Muscle of leg (tissue), 11 donors: Measurements from ENCODE around the gene MMP28. TPM values are rescaled to one million over a fixed set of nuclear protein-coding genes. Genes with fewer than 3 reads are reported as not detected.
"Not testable (repeated sequence)": the region's sequence is repeated elsewhere in the genome, so short reads cannot be mapped to it uniquely, and the experiment has no call there.

Experiments used
- DNase-seq: peaks from one replicate; pipeline ENCODE4 v3.0.0; 2013
- H3K27ac ChIP-seq: one replicate; pipeline ENCODE4 v1.5.1; 2013; ENCODE audit warnings: mild to moderate bottlenecking, low read length, control low read depth
- H3K27me3 ChIP-seq: one replicate; pipeline ENCODE4 v1.6.1; 2013; ENCODE audit warnings: low read length; ENCODE audit not compliant: control insufficient read depth, insufficient read depth
- H3K36me3 ChIP-seq: one replicate; pipeline ENCODE4 v1.6.1; 2013; ENCODE audit warnings: low read length; ENCODE audit not compliant: control insufficient read depth, insufficient read depth
- H3K4me1 ChIP-seq: one replicate; pipeline ENCODE4 v1.6.1; 2013; ENCODE audit warnings: low read length; ENCODE audit not compliant: control insufficient read depth, insufficient read depth
- H3K4me3 ChIP-seq: one replicate; pipeline ENCODE4 v1.5.1; 2013; ENCODE audit warnings: low read length, control low read depth
- H3K9me3 ChIP-seq: replicated peaks from 2 replicates; pipeline ENCODE4 v1.6.1; 2013; ENCODE audit warnings: low read depth, low read length; ENCODE audit not compliant: control insufficient read depth
- WGBS: methylation state at CpG from one replicate; pipeline ENCODE4 v1.1.5; 2013; ENCODE audit warnings: missing lambda C conversion rate; ENCODE audit not compliant: insufficient coverage; 5-methylcytosine and 5-hydroxymethylcytosine counted together
- polyA plus RNA-seq, 8 donors: library from polyadenylated mRNA; unstranded; fragments of 120-200 nt; gene quantifications; one replicate each; pipeline versions ENCODE4 v1.2.1 to v1.2.3, GENCODE V29; 2013; ENCODE audit warnings: inconsistent platforms in 1 of 8, low replicate concordance in 1 of 8; ENCODE audit not compliant: insufficient read length in 8 of 8, insufficient read depth in 1 of 8
- total RNA-seq: library from RNA; stranded (reverse); fragments of 120-200 nt; gene quantifications from one replicate; pipeline ENCODE4 v1.2.4, GENCODE V29; 2013

The MMP28 gene
- total and polyA plus RNA-seq, 9 donors, result 1.9 to 4.3 (median 3.5) TPM

- no peak for DNase-seq
- Histone ChIP-seq H3K9me3 (no peaks in the 10 kb centered on the region), H3K27ac (no peak within 1 kb of the TSS), H3K4me1 (no peaks in the 10 kb centered on the region), H3K36me3 (no peaks in the 10 kb centered on the region), H3K4me3 (no peak within 1 kb of the TSS), H3K27me3 (peaks cover 37% of the 10 kb centered on the region)
- 29% methylated on average over 6 of the region's 9 CpGs for WGBS
Measured at GRCh38 chr17:35752945-35753764, 42.3 kb downstream of the MMP28 start, which contains the start of gene GAS2L2. TSS of gene GAS2L2 (minus strand) at chr17:35753239. CDS start at chr17:35752850, 389 bp downstream.

DNA sequence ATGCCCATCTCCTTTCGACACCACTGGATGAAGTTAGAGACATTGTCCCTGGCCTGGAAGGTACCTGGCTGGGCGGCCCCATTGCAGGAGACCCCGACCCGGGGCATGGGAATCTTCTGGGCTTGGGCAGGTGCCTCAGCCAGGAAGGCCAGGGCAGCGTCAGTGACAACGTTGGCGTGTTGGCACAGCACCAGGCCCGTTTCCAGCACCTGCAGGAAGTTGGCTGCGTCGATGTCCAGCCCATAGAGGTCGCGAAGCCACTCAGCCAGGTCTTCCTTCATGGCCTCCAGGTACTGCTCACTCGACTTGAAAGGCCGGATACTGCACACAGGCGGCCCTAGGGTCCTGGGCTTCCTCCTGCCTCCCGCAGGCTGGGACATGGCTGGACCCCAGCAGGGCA lies 43.0 kb downstream of the MMP28 start:
- H3K27me3 ChIP-seq, result peaks cover 37% of the 10 kb centered on the region
- WGBS, result 63% methylated on average over 16 of the region's 16 CpGs
- no peak overlapping the region for H3K27ac ChIP-seq
- H3K36me3 ChIP-seq, result no peaks in the 10 kb centered on the region
- H3K4me3 ChIP-seq, result no peak overlapping the region
- H3K9me3 ChIP-seq, result no peaks in the 10 kb centered on the region
- H3K4me1 ChIP-seq, result no peaks in the 10 kb centered on the region
- no peak for DNase-seq

DNA sequence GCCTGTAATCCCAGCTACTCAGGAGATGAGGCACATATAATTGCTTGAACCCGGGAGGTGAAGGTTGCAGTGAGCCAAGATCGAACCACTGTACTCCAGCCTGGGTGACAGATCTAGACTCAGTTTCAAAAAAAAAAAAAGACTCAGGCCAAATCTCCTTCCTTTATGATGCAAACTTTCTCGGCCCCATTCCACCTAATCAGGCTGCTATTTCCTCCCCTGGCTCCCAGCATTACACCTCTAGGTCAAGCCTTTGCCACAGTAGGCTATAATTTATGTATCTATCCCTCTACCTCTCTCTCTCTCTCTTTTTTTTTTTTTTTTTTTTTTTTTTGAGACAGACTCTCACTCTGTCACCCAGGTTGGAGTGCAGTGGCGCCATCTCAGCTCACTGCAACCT lies 43.9 kb downstream of the MMP28 start:
- H3K27me3 ChIP-seq, result peaks cover 37% of the 10 kb centered on the region
- 100% methylated on average over 2 of the region's 4 CpGs for WGBS
- H3K36me3 ChIP-seq, H3K4me1 ChIP-seq, H3K4me3 ChIP-seq, H3K27ac ChIP-seq, H3K9me3 ChIP-seq, DNase-seq: not testable (repeated sequence)

DNA sequence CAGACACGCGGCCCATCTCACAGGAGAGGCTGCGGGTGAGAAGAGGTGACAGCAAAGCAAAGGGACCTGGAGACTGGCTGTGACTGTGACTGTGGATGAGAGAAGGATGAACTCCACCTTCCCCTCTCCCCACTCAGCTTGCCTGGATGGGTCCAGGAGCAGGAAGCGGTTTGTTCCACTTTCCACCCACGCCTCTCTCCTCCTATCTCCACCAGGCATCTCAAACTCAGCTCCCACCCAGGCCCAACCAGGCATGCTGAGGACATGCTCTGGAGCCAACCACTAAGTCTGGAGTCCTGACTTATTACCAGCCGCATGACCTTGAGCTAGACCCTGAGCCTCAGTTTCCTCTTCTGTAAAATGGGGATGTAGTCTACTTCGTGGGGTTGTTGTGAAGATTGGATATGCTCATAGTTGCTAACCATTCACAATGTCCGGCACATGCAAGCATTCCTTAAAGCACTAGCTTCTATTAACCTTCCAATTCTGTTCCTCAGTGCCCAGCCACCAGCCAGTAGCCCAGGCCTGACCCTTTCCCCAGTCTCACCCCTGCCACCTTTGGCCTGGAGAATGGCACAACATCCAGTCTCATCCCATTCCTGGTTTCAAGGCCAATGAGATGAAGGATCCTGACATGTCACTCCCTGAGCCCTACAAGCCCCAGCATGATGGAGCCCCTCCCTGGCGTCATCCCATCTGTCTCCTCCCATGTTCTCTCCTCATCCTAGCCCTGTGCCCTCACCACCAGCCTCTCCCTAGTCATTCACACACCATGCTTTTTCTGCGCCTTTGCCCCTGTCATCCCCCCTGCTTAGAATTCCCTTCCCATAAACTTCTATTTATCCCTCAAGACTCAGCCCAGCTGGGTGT lies 44.7 kb downstream of the MMP28 start:
- H3K9me3 ChIP-seq, result no peaks in the 10 kb centered on the region
- H3K36me3 ChIP-seq, result no peaks in the 10 kb centered on the region
- H3K4me3 ChIP-seq, result no peak overlapping the region
- H3K27ac ChIP-seq, result no peak overlapping the region
- WGBS, result 73% methylated on average over 3 of the region's 10 CpGs
- H3K4me1 ChIP-seq, result no peaks in the 10 kb centered on the region
- H3K27me3 ChIP-seq, result peaks cover 40% of the 10 kb centered on the region
- DNase-seq, result no peak

DNA sequence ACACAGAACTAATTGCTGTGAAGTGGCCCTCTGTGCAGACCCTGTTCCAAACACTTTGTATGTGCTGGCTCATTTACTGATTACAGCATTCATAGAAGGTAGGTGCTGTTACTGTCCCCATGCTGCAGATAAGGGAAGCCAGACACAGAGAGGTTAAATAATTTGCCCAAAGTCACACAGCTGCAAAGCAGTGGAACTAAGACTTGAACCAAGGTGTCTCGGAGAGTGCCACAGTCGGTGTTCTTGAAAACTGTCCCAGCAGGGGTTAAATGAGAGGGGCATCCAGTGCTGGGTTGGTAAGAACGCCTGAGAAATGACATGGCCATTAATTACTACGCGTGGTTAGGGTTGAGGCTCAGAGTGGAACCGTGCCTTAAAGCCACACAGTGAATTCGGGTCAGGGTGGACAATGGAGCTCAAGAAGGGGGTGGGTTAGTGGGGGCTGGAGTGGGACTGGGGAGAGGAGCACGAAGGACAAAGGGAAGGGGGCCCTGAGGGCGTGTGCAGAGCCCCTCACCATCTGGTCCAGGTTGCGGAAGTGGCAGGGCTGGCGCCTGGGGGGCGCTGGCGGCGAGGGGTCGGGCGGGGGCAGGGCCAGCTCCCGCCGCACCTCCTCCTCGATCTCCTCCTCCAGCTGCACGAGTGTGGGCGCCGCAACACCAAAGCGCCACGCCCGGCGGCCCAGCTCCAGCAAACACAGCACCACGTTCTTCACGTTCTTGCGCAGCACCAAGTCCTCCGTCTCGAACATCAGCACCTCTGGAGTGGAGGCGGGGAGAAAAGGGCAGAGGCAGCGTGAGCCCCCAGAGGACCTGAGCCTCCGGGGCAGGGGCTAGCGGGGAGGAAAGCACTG lies 45.7 kb downstream of the MMP28 start:
- DNase-seq, result no peak
- Histone ChIP-seq H3K27ac (no peak overlapping the region), H3K4me1 (no peaks in the 10 kb centered on the region), H3K9me3 (no peaks in the 10 kb centered on the region), H3K4me3 (no peak overlapping the region), H3K36me3 (no peaks in the 10 kb centered on the region), H3K27me3 (peaks cover 40% of the 10 kb centered on the region)
- 4% methylated on average over 22 of the region's 35 CpGs for WGBS

DNA sequence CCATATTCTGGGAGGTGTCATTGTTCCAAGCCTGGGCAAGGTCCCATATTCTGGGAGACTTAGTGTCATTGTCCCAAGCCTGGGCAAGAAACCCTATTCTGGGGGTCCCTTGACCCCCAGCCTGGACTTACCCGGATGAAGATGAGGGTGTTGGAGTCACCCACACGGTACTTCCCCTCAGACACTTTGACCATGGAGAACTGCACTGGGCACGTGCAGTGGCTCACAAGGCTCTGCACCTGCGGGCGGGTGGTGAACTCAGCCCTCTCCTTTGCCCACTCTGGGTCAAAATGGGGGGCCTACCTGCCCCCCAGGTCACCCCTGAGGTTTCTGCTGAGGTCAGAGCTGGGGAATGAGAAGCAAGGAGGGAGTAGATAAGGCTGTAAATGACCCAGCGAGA lies 46.5 kb downstream of the MMP28 start:
- DNase-seq, result no peak
- WGBS, result 88% methylated on average over 3 of the region's 6 CpGs
- Histone ChIP-seq H3K4me1 (no peaks in the 10 kb centered on the region), H3K9me3 (no peaks in the 10 kb centered on the region), H3K36me3 (no peaks in the 10 kb centered on the region), H3K4me3 (no peak overlapping the region), H3K27me3 (peaks cover 42% of the 10 kb centered on the region), H3K27ac (no peak overlapping the region)

DNA sequence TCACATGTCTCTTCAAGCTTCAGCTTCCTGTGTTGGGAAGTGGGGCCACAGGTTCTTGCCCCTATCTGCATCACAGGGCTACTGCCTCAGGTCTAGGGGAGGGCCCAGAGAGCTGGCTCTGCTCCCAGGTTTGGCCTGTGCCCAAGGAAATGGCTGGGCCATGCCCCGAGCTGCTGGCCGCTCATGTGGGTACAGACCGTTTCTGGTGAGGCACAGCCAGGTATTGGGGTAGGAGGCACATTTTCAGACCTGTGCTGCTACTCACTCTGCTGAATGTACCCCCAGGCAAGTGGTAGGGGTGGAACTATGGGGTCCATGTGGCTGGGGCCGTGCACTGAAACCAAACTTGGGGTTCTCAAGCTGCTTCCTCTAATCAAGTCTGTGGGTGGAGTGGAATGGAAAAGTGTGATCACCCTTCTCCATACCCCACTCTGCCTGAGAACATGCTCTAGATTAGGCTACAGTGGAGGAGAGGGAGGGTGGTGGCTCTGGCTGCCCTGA lies 47.0 kb downstream of the MMP28 start:
- H3K27me3 ChIP-seq, result peaks cover 46% of the 10 kb centered on the region
- no peaks in the 10 kb centered on the region for H3K4me1 ChIP-seq
- H3K9me3 ChIP-seq, result no peaks in the 10 kb centered on the region
- WGBS, result 48% methylated on average over 3 of the region's 4 CpGs
- H3K4me3 ChIP-seq, result no peak overlapping the region
- no peak overlapping the region for H3K27ac ChIP-seq
- DNase-seq, result no peak
- no peaks in the 10 kb centered on the region for H3K36me3 ChIP-seq

- H3K4me3 ChIP-seq, result no peak overlapping the region
- DNase-seq, result peak; percentile 80
- whole genome bisulfite sequencing, result 6% methylated on average over 6 of the region's 12 CpGs
- no peaks in the 10 kb centered on the region for H3K4me1 ChIP-seq
- H3K27ac ChIP-seq, result no peak overlapping the region
- H3K27me3 ChIP-seq, result peaks cover 50% of the 10 kb centered on the region
- no peaks in the 10 kb centered on the region for H3K9me3 ChIP-seq
- H3K36me3 ChIP-seq, result no peaks in the 10 kb centered on the region
Measured at GRCh38 chr17:35747540-35748017, 47.9 kb downstream of the MMP28 start.

DNA sequence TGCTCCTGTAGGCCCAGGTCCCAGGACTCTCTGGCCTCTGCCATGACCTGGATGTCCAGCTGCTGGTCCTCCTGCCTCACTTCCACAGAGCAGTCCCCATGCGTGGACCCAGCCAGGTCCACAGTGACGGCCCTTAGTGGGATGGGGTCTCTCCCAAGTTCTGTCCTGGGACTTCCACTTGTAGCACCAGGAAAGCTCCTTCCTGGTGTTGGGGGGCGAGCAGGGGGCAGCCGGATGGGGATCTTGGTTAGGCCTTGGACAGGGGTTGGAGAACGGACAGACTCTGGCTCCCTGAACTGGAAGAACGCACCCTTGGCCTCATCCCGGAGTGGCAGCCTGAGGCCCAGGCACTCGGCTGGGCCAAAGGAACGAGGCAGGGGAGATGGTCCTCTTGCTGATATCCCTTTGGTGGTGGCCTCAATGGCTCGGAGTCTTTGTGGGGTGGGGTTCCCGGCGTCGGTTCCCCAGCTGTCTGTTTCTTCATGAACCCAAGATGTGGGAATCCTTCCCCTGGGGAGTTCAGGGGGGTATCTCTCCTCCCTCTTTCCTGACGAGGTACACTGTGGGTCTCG lies 49.6 kb downstream of the MMP28 start:
- no peaks in the 10 kb centered on the region for H3K36me3 ChIP-seq
- no peak overlapping the region for H3K4me3 ChIP-seq
- no peak for DNase-seq
- peaks cover 7% of the 10 kb centered on the region for H3K4me1 ChIP-seq
- H3K9me3 ChIP-seq, result no peaks in the 10 kb centered on the region
- WGBS, result 80% methylated on average over 12 of the region's 15 CpGs
- peaks cover 61% of the 10 kb centered on the region for H3K27me3 ChIP-seq
- H3K27ac ChIP-seq, result no peak overlapping the region
